GM23338 (cell line): ENCODE measurements around the gene IL1RL2. TPM values are rescaled to one million over a fixed set of nuclear protein-coding genes. Genes with fewer than 3 reads are reported as not detected.

Experiments used
- ATAC-seq: fragments of 200-7000 bp; cut with Tn5 transposase; 3 replicates; pipeline ENCODE4 v1.9.1; 2020
- DNase-seq: peaks from one replicate; pipeline ENCODE4 v3.0.0-alpha.2; 2015; ENCODE audit warnings: low spot score
- H2AFZ ChIP-seq: fragments of 200-600 bp; sonication (generic); 2 replicates; pipeline ENCODE4 v1.8.0; 2016; ENCODE audit warnings: antibody characterized with exemption, mild to moderate bottlenecking, moderate library complexity
- H3F3A ChIP-seq: fragments of 200-600 bp; sonication (generic); replicated peaks from 2 replicates; pipeline ENCODE4 v1.8.0; 2017; ENCODE audit warnings: antibody characterized with exemption, mixed run types, low read depth
- H3K27ac ChIP-seq: fragments of 200-600 bp; sonication (generic); 2 replicates; pipeline ENCODE4 v1.6.1; 2016; ENCODE audit warnings: low read depth
- H3K27me3 ChIP-seq: fragments of 200-600 bp; sonication (generic); 2 replicates; pipeline ENCODE4 v1.8.0; 2016; ENCODE audit warnings: mild to moderate bottlenecking, mixed run types, moderate library complexity; ENCODE audit not compliant: insufficient read depth
- H3K36me3 ChIP-seq: fragments of 200-600 bp; sonication (generic); 2 replicates; pipeline ENCODE4 v1.8.0; 2016; ENCODE audit warnings: mild to moderate bottlenecking; ENCODE audit not compliant: insufficient read depth
- H3K4me1 ChIP-seq: fragments of 200-600 bp; sonication (generic); 2 replicates; pipeline ENCODE4 v1.8.0; 2016; ENCODE audit warnings: mild to moderate bottlenecking, moderate library complexity; ENCODE audit not compliant: insufficient read depth
- H3K4me2 ChIP-seq: fragments of 200-600 bp; sonication (generic); 2 replicates; pipeline ENCODE4 v1.7.1; 2017; ENCODE audit warnings: mixed run types
- H3K4me3 ChIP-seq: fragments of 200-600 bp; sonication (generic); 2 replicates; pipeline ENCODE4 v1.6.1; 2016; ENCODE audit warnings: mixed run types
- H3K79me2 ChIP-seq: fragments of 200-600 bp; sonication (generic); replicated peaks from 2 replicates; pipeline ENCODE4 v1.8.0; 2017; ENCODE audit warnings: mild to moderate bottlenecking; ENCODE audit not compliant: insufficient read depth
- H3K9me2 ChIP-seq: fragments of 200-600 bp; sonication (generic); 2 replicates; pipeline ENCODE4 v1.8.0; 2017; ENCODE audit not compliant: insufficient read depth
- H4K20me1 ChIP-seq: fragments of 200-600 bp; sonication (generic); replicated peaks from 2 replicates; pipeline ENCODE4 v1.8.0; 2017; ENCODE audit warnings: mild to moderate bottlenecking; ENCODE audit not compliant: insufficient read depth
- H3K27ac Mint-ChIP-seq: 2 replicates; pipeline ENCODE4 v1.8.0; 2020; ENCODE audit warnings: inconsistent platforms, mild to moderate bottlenecking, moderate library complexity, mixed read lengths
- H3K27me3 Mint-ChIP-seq: 3 replicates; pipeline ENCODE4 v1.8.0; 2022; ENCODE audit warnings: low read depth, mild to moderate bottlenecking, moderate library complexity, mixed read lengths, inconsistent platforms; ENCODE audit not compliant: insufficient read depth, poor library complexity
- H3K36me3 Mint-ChIP-seq: 3 replicates; pipeline ENCODE4 v1.8.0; 2021; ENCODE audit warnings: low read depth, mild to moderate bottlenecking, inconsistent platforms, moderate library complexity, mixed read lengths
- H3K4me1 Mint-ChIP-seq: 3 replicates; pipeline ENCODE4 v1.8.0; 2020; ENCODE audit warnings: mild to moderate bottlenecking, inconsistent platforms, mixed read lengths
- H3K4me3 Mint-ChIP-seq: 3 replicates; pipeline ENCODE4 v1.8.0; 2021; ENCODE audit warnings: moderate library complexity, mild to moderate bottlenecking, inconsistent platforms, mixed read lengths
- H3K9me3 Mint-ChIP-seq: 3 replicates; pipeline ENCODE4 v1.8.0; 2020; ENCODE audit warnings: moderate library complexity, mild to moderate bottlenecking, inconsistent platforms, mixed read lengths
- EZH2 ChIP-seq: fragments of 200-600 bp; sonication (generic); IDR thresholded peaks from one replicate; pipeline ENCODE4 v1.8.0; 2017; ENCODE audit warnings: antibody characterized with exemption, mild to moderate bottlenecking, low read depth; ENCODE audit not compliant: unreplicated experiment
- EZH2phosphoT487 ChIP-seq: fragments of 200-600 bp; sonication (generic); IDR thresholded peaks from one replicate; pipeline ENCODE4 v1.8.1; 2018; ENCODE audit warnings: antibody characterized with exemption; ENCODE audit not compliant: unreplicated experiment
- JUNB ChIP-seq: IDR thresholded peaks from one replicate; pipeline ENCODE4 v1.6.1; 2016; ENCODE audit warnings: antibody characterized with exemption; ENCODE audit not compliant: unreplicated experiment
- NANOG ChIP-seq: IDR thresholded peaks from 2 replicates; pipeline ENCODE4 v1.6.1; 2016; ENCODE audit warnings: antibody characterized with exemption, borderline replicate concordance
- STAT1 ChIP-seq: IDR thresholded peaks from one replicate; pipeline ENCODE4 v1.6.1; 2016; ENCODE audit warnings: antibody characterized with exemption; ENCODE audit not compliant: unreplicated experiment
- polyA plus RNA-seq: library from polyadenylated mRNA; unstranded; fragments of >200 nt; fragmentation: Nextera tagmentation; extraction: Ambion mirVana; gene quantifications from 2 replicates; pipeline ENCODE4 v1.2.1, GENCODE V29; 2016
- total RNA-seq: library from RNA; depleted of rRNA; stranded (reverse); fragments of >200 nt; shearing (Covaris generic); gene quantifications from 2 replicates; pipeline ENCODE4 v1.2.3, GENCODE V29; 2014
- TF ChIP-seq, protein P1 (sequence below), 2 experiments: fragments of 200-600 bp in 1 of 2; sonication (generic) in 1 of 2; conservative IDR thresholded peaks; 2 replicates each; pipeline versions ENCODE4 v1.5.1 to v1.6.1; 2016 to 2017; ENCODE audit warnings: antibody characterized with exemption in 2 of 2, low read depth in 2 of 2, mild to moderate bottlenecking in 2 of 2, moderate library complexity in 1 of 2
- TF ChIP-seq, protein P2 (sequence below): IDR thresholded peaks from 2 replicates; pipeline ENCODE4 v1.6.1; 2016; ENCODE audit warnings: antibody characterized with exemption
- TF ChIP-seq, protein P3 (sequence below): IDR thresholded peaks from one replicate; pipeline ENCODE4 v1.6.1; 2018; ENCODE audit warnings: antibody characterized with exemption; ENCODE audit not compliant: unreplicated experiment

Gene IL1RL2
- total and polyA plus RNA-seq, 2 experiments from 2014 or later = not detected

DNA sequence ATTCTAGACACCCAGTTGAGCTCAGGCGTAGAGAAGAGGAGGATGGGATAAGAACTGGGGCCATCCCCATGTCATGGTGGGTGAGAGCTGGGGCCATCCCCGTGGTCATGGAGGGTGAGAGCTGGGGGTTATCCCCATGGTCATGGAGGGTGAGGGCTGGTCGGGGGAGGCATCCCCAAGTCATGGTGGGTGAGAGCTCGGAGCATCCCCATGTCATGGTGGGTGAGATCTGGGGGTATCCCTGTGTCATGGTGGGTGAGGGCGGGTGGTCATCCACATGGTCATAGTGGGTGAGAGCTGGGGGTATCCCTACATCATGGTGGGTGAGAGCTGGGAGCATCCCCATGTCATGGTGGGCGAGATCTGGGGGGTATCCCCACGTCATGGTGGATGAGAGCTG lies 52.5 kb downstream of the IL1RL2 start:
- no peaks in the 10 kb centered on the region for H3K79me2 ChIP-seq
- no peaks in the 10 kb centered on the region for H3K36me3 ChIP-seq
- no peaks in the 10 kb centered on the region for H3K27me3 ChIP-seq
- H3K36me3 Mint-ChIP-seq = no peaks in the 10 kb centered on the region
- H2AFZ ChIP-seq = no peak overlapping the region
- no peak overlapping the region for H3K4me2 ChIP-seq
- H3K4me1 ChIP-seq = no peaks in the 10 kb centered on the region; the same call in 1 of the 2 replicates
- no peak for ATAC-seq
- DNase-seq = no peak
- no peak overlapping the region for H3K27ac ChIP-seq
- no peaks in the 10 kb centered on the region for H3F3A ChIP-seq
- H3K4me3 ChIP-seq = no peak overlapping the region
- H4K20me1 ChIP-seq = no peaks in the 10 kb centered on the region
- H3K4me1 Mint-ChIP-seq = peaks cover 14% of the 10 kb centered on the region; the same call in 2 of the 3 replicates
- H3K9me3 Mint-ChIP-seq = no peaks in the 10 kb centered on the region
- H3K9me2 ChIP-seq = no peaks in the 10 kb centered on the region; the same call in 1 of the 2 replicates
- no peak overlapping the region for H3K4me3 Mint-ChIP-seq
- no peak overlapping the region for H3K27ac Mint-ChIP-seq
- H3K27me3 Mint-ChIP-seq = peaks cover 10% of the 10 kb centered on the region
- TF ChIP-seq EZH2phosphoT487 (no peak), JUNB (no peak), STAT1 (no peak), NANOG (no peak), EZH2 (no peak)
- TF ChIP-seq, protein P1, sequence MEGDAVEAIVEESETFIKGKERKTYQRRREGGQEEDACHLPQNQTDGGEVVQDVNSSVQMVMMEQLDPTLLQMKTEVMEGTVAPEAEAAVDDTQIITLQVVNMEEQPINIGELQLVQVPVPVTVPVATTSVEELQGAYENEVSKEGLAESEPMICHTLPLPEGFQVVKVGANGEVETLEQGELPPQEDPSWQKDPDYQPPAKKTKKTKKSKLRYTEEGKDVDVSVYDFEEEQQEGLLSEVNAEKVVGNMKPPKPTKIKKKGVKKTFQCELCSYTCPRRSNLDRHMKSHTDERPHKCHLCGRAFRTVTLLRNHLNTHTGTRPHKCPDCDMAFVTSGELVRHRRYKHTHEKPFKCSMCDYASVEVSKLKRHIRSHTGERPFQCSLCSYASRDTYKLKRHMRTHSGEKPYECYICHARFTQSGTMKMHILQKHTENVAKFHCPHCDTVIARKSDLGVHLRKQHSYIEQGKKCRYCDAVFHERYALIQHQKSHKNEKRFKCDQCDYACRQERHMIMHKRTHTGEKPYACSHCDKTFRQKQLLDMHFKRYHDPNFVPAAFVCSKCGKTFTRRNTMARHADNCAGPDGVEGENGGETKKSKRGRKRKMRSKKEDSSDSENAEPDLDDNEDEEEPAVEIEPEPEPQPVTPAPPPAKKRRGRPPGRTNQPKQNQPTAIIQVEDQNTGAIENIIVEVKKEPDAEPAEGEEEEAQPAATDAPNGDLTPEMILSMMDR (conservative IDR thresholded peaks at IDR 0.05; ENCODE audit: low read depth in 2 of 2) = no peak
- TF ChIP-seq, protein P2, sequence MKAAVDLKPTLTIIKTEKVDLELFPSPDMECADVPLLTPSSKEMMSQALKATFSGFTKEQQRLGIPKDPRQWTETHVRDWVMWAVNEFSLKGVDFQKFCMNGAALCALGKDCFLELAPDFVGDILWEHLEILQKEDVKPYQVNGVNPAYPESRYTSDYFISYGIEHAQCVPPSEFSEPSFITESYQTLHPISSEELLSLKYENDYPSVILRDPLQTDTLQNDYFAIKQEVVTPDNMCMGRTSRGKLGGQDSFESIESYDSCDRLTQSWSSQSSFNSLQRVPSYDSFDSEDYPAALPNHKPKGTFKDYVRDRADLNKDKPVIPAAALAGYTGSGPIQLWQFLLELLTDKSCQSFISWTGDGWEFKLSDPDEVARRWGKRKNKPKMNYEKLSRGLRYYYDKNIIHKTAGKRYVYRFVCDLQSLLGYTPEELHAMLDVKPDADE = no peak
- TF ChIP-seq, protein P3, sequence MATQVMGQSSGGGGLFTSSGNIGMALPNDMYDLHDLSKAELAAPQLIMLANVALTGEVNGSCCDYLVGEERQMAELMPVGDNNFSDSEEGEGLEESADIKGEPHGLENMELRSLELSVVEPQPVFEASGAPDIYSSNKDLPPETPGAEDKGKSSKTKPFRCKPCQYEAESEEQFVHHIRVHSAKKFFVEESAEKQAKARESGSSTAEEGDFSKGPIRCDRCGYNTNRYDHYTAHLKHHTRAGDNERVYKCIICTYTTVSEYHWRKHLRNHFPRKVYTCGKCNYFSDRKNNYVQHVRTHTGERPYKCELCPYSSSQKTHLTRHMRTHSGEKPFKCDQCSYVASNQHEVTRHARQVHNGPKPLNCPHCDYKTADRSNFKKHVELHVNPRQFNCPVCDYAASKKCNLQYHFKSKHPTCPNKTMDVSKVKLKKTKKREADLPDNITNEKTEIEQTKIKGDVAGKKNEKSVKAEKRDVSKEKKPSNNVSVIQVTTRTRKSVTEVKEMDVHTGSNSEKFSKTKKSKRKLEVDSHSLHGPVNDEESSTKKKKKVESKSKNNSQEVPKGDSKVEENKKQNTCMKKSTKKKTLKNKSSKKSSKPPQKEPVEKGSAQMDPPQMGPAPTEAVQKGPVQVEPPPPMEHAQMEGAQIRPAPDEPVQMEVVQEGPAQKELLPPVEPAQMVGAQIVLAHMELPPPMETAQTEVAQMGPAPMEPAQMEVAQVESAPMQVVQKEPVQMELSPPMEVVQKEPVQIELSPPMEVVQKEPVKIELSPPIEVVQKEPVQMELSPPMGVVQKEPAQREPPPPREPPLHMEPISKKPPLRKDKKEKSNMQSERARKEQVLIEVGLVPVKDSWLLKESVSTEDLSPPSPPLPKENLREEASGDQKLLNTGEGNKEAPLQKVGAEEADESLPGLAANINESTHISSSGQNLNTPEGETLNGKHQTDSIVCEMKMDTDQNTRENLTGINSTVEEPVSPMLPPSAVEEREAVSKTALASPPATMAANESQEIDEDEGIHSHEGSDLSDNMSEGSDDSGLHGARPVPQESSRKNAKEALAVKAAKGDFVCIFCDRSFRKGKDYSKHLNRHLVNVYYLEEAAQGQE = no peak
